ENCODE results near the gene TEX51.

TEX51 gene

DNA sequence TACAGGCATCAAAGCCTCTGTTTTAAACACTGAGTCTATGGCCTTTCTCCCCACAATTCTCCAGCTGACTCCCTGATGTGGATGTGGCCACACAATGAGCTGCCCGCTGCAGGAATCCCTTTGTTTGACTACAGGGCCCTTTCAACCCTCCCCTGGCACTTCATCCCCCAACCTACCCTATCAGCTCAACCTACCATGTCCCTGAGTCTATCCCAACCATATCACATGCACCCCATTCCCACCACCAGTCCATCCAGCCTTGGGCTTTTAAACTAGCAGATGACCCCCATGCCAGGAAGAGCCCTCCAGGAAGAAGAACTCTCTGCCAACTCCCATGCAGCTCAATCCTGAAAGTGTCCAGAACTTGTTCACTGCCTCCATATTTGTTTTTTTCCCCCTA lies 46.9 kb upstream of the TEX51 start:
- ATAC-seq = no peak
- TF ChIP-seq SNAI2 (CRISPR knock-in tag; IDR thresholded peaks at IDR 0.05) = no peak
- TF ChIP-seq ZNF8 (CRISPR knock-in tag; IDR thresholded peaks at IDR 0.05) = no peak
- TF ChIP-seq ZC3H10 (CRISPR knock-in tag; IDR thresholded peaks at IDR 0.05) = no peak
- no peak for TF ChIP-seq ZFP3 (CRISPR knock-in tag; IDR thresholded peaks at IDR 0.05)
- no peak for TF ChIP-seq OSR1 (CRISPR knock-in tag; IDR thresholded peaks at IDR 0.05)
- TF ChIP-seq, protein P1, sequence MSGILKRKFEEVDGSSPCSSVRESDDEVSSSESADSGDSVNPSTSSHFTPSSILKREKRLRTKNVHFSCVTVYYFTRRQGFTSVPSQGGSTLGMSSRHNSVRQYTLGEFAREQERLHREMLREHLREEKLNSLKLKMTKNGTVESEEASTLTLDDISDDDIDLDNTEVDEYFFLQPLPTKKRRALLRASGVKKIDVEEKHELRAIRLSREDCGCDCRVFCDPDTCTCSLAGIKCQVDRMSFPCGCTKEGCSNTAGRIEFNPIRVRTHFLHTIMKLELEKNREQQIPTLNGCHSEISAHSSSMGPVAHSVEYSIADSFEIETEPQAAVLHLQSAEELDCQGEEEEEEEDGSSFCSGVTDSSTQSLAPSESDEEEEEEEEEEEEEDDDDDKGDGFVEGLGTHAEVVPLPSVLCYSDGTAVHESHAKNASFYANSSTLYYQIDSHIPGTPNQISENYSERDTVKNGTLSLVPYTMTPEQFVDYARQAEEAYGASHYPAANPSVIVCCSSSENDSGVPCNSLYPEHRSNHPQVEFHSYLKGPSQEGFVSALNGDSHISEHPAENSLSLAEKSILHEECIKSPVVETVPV (CRISPR knock-in tag; IDR thresholded peaks at IDR 0.05) = no peak
- TF ChIP-seq ESRRG (CRISPR knock-in tag; IDR thresholded peaks at IDR 0.05) = no peak
- TF ChIP-seq, protein P2, sequence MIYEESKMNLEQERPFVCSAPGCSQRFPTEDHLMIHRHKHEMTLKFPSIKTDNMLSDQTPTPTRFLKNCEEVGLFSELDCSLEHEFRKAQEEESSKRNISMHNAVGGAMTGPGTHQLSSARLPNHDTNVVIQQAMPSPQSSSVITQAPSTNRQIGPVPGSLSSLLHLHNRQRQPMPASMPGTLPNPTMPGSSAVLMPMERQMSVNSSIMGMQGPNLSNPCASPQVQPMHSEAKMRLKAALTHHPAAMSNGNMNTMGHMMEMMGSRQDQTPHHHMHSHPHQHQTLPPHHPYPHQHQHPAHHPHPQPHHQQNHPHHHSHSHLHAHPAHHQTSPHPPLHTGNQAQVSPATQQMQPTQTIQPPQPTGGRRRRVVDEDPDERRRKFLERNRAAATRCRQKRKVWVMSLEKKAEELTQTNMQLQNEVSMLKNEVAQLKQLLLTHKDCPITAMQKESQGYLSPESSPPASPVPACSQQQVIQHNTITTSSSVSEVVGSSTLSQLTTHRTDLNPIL (CRISPR knock-in tag; IDR thresholded peaks at IDR 0.05; ENCODE audit: low read depth) = no peak
- TF ChIP-seq, protein P3, sequence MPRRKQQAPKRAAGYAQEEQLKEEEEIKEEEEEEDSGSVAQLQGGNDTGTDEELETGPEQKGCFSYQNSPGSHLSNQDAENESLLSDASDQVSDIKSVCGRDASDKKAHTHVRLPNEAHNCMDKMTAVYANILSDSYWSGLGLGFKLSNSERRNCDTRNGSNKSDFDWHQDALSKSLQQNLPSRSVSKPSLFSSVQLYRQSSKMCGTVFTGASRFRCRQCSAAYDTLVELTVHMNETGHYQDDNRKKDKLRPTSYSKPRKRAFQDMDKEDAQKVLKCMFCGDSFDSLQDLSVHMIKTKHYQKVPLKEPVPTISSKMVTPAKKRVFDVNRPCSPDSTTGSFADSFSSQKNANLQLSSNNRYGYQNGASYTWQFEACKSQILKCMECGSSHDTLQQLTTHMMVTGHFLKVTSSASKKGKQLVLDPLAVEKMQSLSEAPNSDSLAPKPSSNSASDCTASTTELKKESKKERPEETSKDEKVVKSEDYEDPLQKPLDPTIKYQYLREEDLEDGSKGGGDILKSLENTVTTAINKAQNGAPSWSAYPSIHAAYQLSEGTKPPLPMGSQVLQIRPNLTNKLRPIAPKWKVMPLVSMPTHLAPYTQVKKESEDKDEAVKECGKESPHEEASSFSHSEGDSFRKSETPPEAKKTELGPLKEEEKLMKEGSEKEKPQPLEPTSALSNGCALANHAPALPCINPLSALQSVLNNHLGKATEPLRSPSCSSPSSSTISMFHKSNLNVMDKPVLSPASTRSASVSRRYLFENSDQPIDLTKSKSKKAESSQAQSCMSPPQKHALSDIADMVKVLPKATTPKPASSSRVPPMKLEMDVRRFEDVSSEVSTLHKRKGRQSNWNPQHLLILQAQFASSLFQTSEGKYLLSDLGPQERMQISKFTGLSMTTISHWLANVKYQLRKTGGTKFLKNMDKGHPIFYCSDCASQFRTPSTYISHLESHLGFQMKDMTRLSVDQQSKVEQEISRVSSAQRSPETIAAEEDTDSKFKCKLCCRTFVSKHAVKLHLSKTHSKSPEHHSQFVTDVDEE (CRISPR knock-in tag; IDR thresholded peaks at IDR 0.05) = no peak
- no peak for TF ChIP-seq CSDC2 (CRISPR knock-in tag; IDR thresholded peaks at IDR 0.05)
- TF ChIP-seq ZNF70 (CRISPR knock-in tag; IDR thresholded peaks at IDR 0.05) = no peak
- no peak for TF ChIP-seq BACH2 (CRISPR knock-in tag; IDR thresholded peaks at IDR 0.05; ENCODE audit: borderline replicate concordance)
- no peak for TF ChIP-seq RARB (CRISPR knock-in tag; IDR thresholded peaks at IDR 0.05)
- no peak for TF ChIP-seq PPARA (CRISPR knock-in tag; IDR thresholded peaks at IDR 0.05; ENCODE audit: borderline replicate concordance)

DNA sequence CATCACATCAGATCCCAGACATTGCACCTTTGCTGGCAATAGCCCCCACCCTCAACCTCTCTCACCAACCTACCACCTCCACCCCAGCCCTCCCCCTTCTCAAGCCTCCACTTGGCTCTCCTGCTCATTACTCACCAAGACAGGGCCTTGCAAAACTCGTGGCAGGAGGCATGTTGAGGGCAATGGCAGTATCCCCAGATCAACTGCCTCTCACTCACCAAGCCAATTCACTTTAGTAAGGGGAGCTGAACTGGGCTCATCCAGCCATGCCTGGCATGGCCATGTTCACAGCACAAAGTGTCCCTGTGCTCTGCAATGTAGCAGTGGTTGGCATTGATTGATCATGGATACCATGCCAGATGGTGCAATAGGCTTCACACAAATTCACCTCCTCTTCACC lies 46.3 kb upstream of the TEX51 start:
- TF ChIP-seq, protein P1 (CRISPR knock-in tag; IDR thresholded peaks at IDR 0.05) = no peak
- TF ChIP-seq TCF4 (CRISPR knock-in tag; IDR thresholded peaks at IDR 0.05; ENCODE audit: borderline replicate concordance) = no peak
- TF ChIP-seq ZNF70 (CRISPR knock-in tag; IDR thresholded peaks at IDR 0.05) = no peak
- TF ChIP-seq TOX (CRISPR knock-in tag; IDR thresholded peaks at IDR 0.05; ENCODE audit: borderline replicate concordance) = no peak
- TF ChIP-seq GLIS3 (CRISPR knock-in tag; IDR thresholded peaks at IDR 0.05) = no peak
- TF ChIP-seq, protein P3 (CRISPR knock-in tag; IDR thresholded peaks at IDR 0.05) = no peak
- TF ChIP-seq ZC3H10 (CRISPR knock-in tag; IDR thresholded peaks at IDR 0.05) = no peak
- no peak for TF ChIP-seq ESRRG (CRISPR knock-in tag; IDR thresholded peaks at IDR 0.05)
- TF ChIP-seq ZNF565 (CRISPR knock-in tag; conservative IDR thresholded peaks at IDR 0.05; ENCODE audit: low read depth) = no peak
- TF ChIP-seq OSR1 (CRISPR knock-in tag; IDR thresholded peaks at IDR 0.05) = no peak
- no peak for TF ChIP-seq CSDC2 (CRISPR knock-in tag; IDR thresholded peaks at IDR 0.05)
- no peak for TF ChIP-seq SNAI2 (CRISPR knock-in tag; IDR thresholded peaks at IDR 0.05)
- TF ChIP-seq BACH2 (CRISPR knock-in tag; IDR thresholded peaks at IDR 0.05; ENCODE audit: borderline replicate concordance) = no peak
- TF ChIP-seq PPARA (CRISPR knock-in tag; IDR thresholded peaks at IDR 0.05; ENCODE audit: borderline replicate concordance) = no peak
- no peak for TF ChIP-seq ARNTL (CRISPR knock-in tag; IDR thresholded peaks at IDR 0.05; ENCODE audit: borderline replicate concordance, low read depth)
- TF ChIP-seq, protein P4, sequence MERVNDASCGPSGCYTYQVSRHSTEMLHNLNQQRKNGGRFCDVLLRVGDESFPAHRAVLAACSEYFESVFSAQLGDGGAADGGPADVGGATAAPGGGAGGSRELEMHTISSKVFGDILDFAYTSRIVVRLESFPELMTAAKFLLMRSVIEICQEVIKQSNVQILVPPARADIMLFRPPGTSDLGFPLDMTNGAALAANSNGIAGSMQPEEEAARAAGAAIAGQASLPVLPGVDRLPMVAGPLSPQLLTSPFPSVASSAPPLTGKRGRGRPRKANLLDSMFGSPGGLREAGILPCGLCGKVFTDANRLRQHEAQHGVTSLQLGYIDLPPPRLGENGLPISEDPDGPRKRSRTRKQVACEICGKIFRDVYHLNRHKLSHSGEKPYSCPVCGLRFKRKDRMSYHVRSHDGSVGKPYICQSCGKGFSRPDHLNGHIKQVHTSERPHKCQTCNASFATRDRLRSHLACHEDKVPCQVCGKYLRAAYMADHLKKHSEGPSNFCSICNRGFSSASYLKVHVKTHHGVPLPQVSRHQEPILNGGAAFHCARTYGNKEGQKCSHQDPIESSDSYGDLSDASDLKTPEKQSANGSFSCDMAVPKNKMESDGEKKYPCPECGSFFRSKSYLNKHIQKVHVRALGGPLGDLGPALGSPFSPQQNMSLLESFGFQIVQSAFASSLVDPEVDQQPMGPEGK (CRISPR knock-in tag; IDR thresholded peaks at IDR 0.05; ENCODE audit: borderline replicate concordance) = no peak
- no peak for TF ChIP-seq ZFP3 (CRISPR knock-in tag; IDR thresholded peaks at IDR 0.05)
- no peak for TF ChIP-seq ZNF8 (CRISPR knock-in tag; IDR thresholded peaks at IDR 0.05)
- no peak for ATAC-seq

Data from SK-N-SH treated with all-trans-retinoic acid at 6 μM for 48 hours (cell line).